ENCODE results near the gene PPIF.

- TF ChIP-seq CTCF (IDR thresholded peaks at IDR 0.05) (no peak), EZH2 (IDR thresholded peaks at IDR 0.05) (no peak)
Measured at GRCh38 chr10:79394664-79395063, 47.4 kb downstream of the PPIF start.

All from neural progenitor cell (in vitro differentiated cells).